KOPT-K1 (cell line): Measurements from ENCODE around the gene MRM3.
"Not testable (repeated sequence)": the region's sequence is repeated elsewhere in the genome, so short reads cannot be mapped to it uniquely, and the experiment has no call there.

Source experiments
- H3K27ac ChIP-seq: fragments of 200-600 bp; sonication (generic); 2 replicates; pipeline ENCODE4 v1.5.1; 2016; ENCODE audit warnings: antibody characterized with exemption, mild to moderate bottlenecking, low read depth, low read length; ENCODE audit not compliant: poor library complexity, severe bottlenecking
- H3K36me3 ChIP-seq: fragments of 200-600 bp; sonication (generic); 2 replicates; pipeline ENCODE4 v1.5.1; 2017; ENCODE audit warnings: antibody characterized with exemption, mild to moderate bottlenecking, low read length, moderate library complexity; ENCODE audit not compliant: insufficient read depth
- H3K9me3 ChIP-seq: fragments of 200-600 bp; sonication (generic); 2 replicates; pipeline ENCODE4 v1.5.1; 2017; ENCODE audit warnings: antibody characterized with exemption, low read length, mild to moderate bottlenecking; ENCODE audit not compliant: insufficient read depth, poor library complexity, severe bottlenecking

Gene MRM3

GRCh38 chr17:819251-819650 is 37.1 kb downstream of the MRM3 start:
- no peaks in the 10 kb centered on the region for H3K9me3 ChIP-seq
- H3K27ac ChIP-seq = no peak overlapping the region
- no peaks in the 10 kb centered on the region for H3K36me3 ChIP-seq

- no peaks in the 10 kb centered on the region for H3K9me3 ChIP-seq
- no peak overlapping the region for H3K27ac ChIP-seq
- H3K36me3 ChIP-seq = no peaks in the 10 kb centered on the region
Observed at GRCh38 chr17:823501-823902, 41.3 kb downstream of the MRM3 start.

- Histone ChIP-seq H3K9me3 (no peaks in the 10 kb centered on the region), H3K36me3 (no peaks in the 10 kb centered on the region), H3K27ac (no peak overlapping the region)
Observed at GRCh38 chr17:824378-824777, 42.2 kb downstream of the MRM3 start.

GRCh38 chr17:825216-825615 is 43.1 kb downstream of the MRM3 start:
- H3K27ac ChIP-seq = no peak overlapping the region
- no peaks in the 10 kb centered on the region for H3K36me3 ChIP-seq
- no peaks in the 10 kb centered on the region for H3K9me3 ChIP-seq

- Histone ChIP-seq H3K9me3 (peaks cover 3% of the 10 kb centered on the region), H3K36me3 (no peaks in the 10 kb centered on the region), H3K27ac (no peak overlapping the region)
Observed at GRCh38 chr17:826778-827177, 44.6 kb downstream of the MRM3 start.

- H3K9me3 ChIP-seq = peaks cover 6% of the 10 kb centered on the region
Observed at GRCh38 chr17:828761-829160, 46.6 kb downstream of the MRM3 start.

GRCh38 chr17:829614-830013 is 47.5 kb downstream of the MRM3 start:
- not testable (repeated sequence) for H3K9me3 ChIP-seq, H3K36me3 ChIP-seq, H3K27ac ChIP-seq

More at GRCh38 chr17:828761-829160, 46.6 kb downstream of the MRM3 start:
- Histone ChIP-seq H3K36me3 (no peaks in the 10 kb centered on the region), H3K27ac (no peak overlapping the region)

GRCh38 chr17:830381-830780 is 48.2 kb downstream of the MRM3 start:
- peaks cover 6% of the 10 kb centered on the region for H3K9me3 ChIP-seq
- no peaks in the 10 kb centered on the region for H3K36me3 ChIP-seq

GRCh38 chr17:830950-831349 is 48.8 kb downstream of the MRM3 start:
- Histone ChIP-seq H3K36me3 (no peaks in the 10 kb centered on the region), H3K27ac (no peak overlapping the region), H3K9me3 (peaks cover 6% of the 10 kb centered on the region)

More at GRCh38 chr17:830381-830780, 48.2 kb downstream of the MRM3 start:
- no peak overlapping the region for H3K27ac ChIP-seq

GRCh38 chr17:834136-834535 is 52.0 kb downstream of the MRM3 start:
- no peak overlapping the region for H3K27ac ChIP-seq
- peaks cover 6% of the 10 kb centered on the region for H3K9me3 ChIP-seq
- no peaks in the 10 kb centered on the region for H3K36me3 ChIP-seq

GRCh38 chr17:835263-835662 is 53.1 kb downstream of the MRM3 start:
- Histone ChIP-seq H3K9me3 (peaks cover 6% of the 10 kb centered on the region), H3K27ac (no peak overlapping the region)

GRCh38 chr17:835721-836120 is 53.6 kb downstream of the MRM3 start:
- H3K27ac ChIP-seq, H3K36me3 ChIP-seq, H3K9me3 ChIP-seq: not testable (repeated sequence)

More at GRCh38 chr17:835263-835662, 53.1 kb downstream of the MRM3 start:
- H3K36me3 ChIP-seq = no peaks in the 10 kb centered on the region

- Histone ChIP-seq H3K27ac (no peak overlapping the region), H3K36me3 (no peaks in the 10 kb centered on the region), H3K9me3 (peaks cover 6% of the 10 kb centered on the region)
Observed at GRCh38 chr17:836151-836550, 54.0 kb downstream of the MRM3 start.

- Histone ChIP-seq H3K9me3 (no peaks in the 10 kb centered on the region), H3K36me3 (no peaks in the 10 kb centered on the region), H3K27ac (no peak overlapping the region)
Observed at GRCh38 chr17:838486-838885, 56.3 kb downstream of the MRM3 start.

GRCh38 chr17:841313-841712 is 59.2 kb downstream of the MRM3 start:
- no peak overlapping the region for H3K27ac ChIP-seq
- H3K9me3 ChIP-seq = no peaks in the 10 kb centered on the region
- no peaks in the 10 kb centered on the region for H3K36me3 ChIP-seq
